CD14-positive monocyte (primary cell): ENCODE results near the gene SLC6A15. TPM values are rescaled to one million over a fixed set of nuclear protein-coding genes. Genes with fewer than 3 reads are reported as not detected.

Experiments used
- DNase-seq, 3 donors: peaks; one replicate each; pipeline ENCODE4 v3.0.0-alpha.2; 2011 to 2022
- H2AFZ ChIP-seq: 2 replicates; pipeline ENCODE4 v1.6.0; 2012; ENCODE audit warnings: mild to moderate bottlenecking, low read depth, low read length, inconsistent platforms; ENCODE audit not compliant: insufficient read depth, poor library complexity, severe bottlenecking
- H3K27ac ChIP-seq, 2 donors: 1 replicate in 1 of 2; 2 replicates in 1 of 2; pipeline ENCODE4 v1.5.1; 2012 to 2013; ENCODE audit warnings: low read length in 2 of 2, control low read depth in 1 of 2, inconsistent platforms in 1 of 2, low read depth in 1 of 2, mild to moderate bottlenecking in 1 of 2
- H3K27me3 ChIP-seq, 2 donors: one replicate each; pipeline versions ENCODE4 v1.6.0 to v1.6.1; 2011 to 2013; ENCODE audit warnings: low read length in 2 of 2; ENCODE audit not compliant: control insufficient read depth in 2 of 2, insufficient read depth in 2 of 2
- H3K36me3 ChIP-seq, 2 donors: replicated peaks in 1 of 2; 1 replicate in 1 of 2; 2 replicates in 1 of 2; pipeline versions ENCODE4 v1.5.1 to v1.6.1; 2012 to 2013; ENCODE audit warnings: low read length in 2 of 2, control low read depth in 1 of 2, inconsistent platforms in 1 of 2, mild to moderate bottlenecking in 1 of 2; ENCODE audit not compliant: insufficient read depth in 2 of 2, control insufficient read depth in 1 of 2
- H3K4me1 ChIP-seq, 2 donors: 1 replicate in 1 of 2; 2 replicates in 1 of 2; pipeline versions ENCODE4 v1.5.1 to v1.6.1; 2012 to 2013; ENCODE audit warnings: low read length in 2 of 2, control low read depth in 1 of 2, inconsistent platforms in 1 of 2, mild to moderate bottlenecking in 1 of 2, moderate library complexity in 1 of 2; ENCODE audit not compliant: insufficient read depth in 2 of 2, control insufficient read depth in 1 of 2
- H3K4me2 ChIP-seq: replicated peaks from 2 replicates; pipeline ENCODE3; 2012; ENCODE audit warnings: low read length, moderate library complexity, mild to moderate bottlenecking; ENCODE audit not compliant: poor library complexity, severe bottlenecking; ENCODE audit errors: extremely low read depth
- H3K4me3 ChIP-seq, 3 experiments: fragments of 200-600 bp in 1 of 3; sonication (generic) in 1 of 3; replicated peaks in 1 of 3; 1 replicate in 2 of 3; 2 replicates in 1 of 3; pipeline ENCODE4 v1.5.1; 2011 to 2013; ENCODE audit warnings: low read length in 3 of 3, mild to moderate bottlenecking in 3 of 3, control low read depth in 2 of 3, low read depth in 2 of 3, inconsistent platforms in 1 of 3, moderate library complexity in 1 of 3
- H3K79me2 ChIP-seq: 2 replicates; pipeline ENCODE4 v1.6.0; 2012; ENCODE audit warnings: mild to moderate bottlenecking, control low read depth, inconsistent platforms, low read length, moderate library complexity; ENCODE audit not compliant: insufficient read depth
- H3K9ac ChIP-seq: 2 replicates; pipeline ENCODE4 v1.6.0; 2017; ENCODE audit warnings: low read length, mild to moderate bottlenecking; ENCODE audit not compliant: insufficient read depth, poor library complexity, severe bottlenecking
- H3K9me3 ChIP-seq, 2 donors: replicated peaks in 1 of 2; 1 replicate in 1 of 2; 2 replicates in 1 of 2; pipeline versions ENCODE4 v1.5.1 to v1.6.1; 2012 to 2013; ENCODE audit warnings: low read length in 2 of 2, control low read depth in 1 of 2; ENCODE audit not compliant: control insufficient read depth in 1 of 2, insufficient read depth in 1 of 2
- H4K20me1 ChIP-seq: 2 replicates; pipeline ENCODE4 v1.6.0; 2012; ENCODE audit warnings: mild to moderate bottlenecking, low read length, control low read depth, moderate library complexity; ENCODE audit not compliant: insufficient read depth
- H3K27ac Mint-ChIP-seq, 7 donors: one replicate each; pipeline ENCODE4 v1.8.0; 2020; ENCODE audit warnings: mild to moderate bottlenecking in 7 of 7, mixed read lengths in 7 of 7, moderate library complexity in 6 of 7, inconsistent platforms in 2 of 7
- H3K27me3 Mint-ChIP-seq, 3 donors: one replicate each; pipeline ENCODE4 v1.8.0; 2021 to 2022; ENCODE audit warnings: low read depth in 3 of 3, mild to moderate bottlenecking in 3 of 3, mixed read lengths in 3 of 3, moderate library complexity in 3 of 3, inconsistent platforms in 1 of 3
- H3K36me3 Mint-ChIP-seq, 2 donors: one replicate each; pipeline ENCODE4 v1.8.0; 2020; ENCODE audit warnings: mixed read lengths in 2 of 2, inconsistent platforms in 1 of 2, mild to moderate bottlenecking in 1 of 2
- H3K4me1 Mint-ChIP-seq: one replicate; pipeline ENCODE4 v1.8.0; 2020; ENCODE audit warnings: mild to moderate bottlenecking, mixed read lengths
- H3K4me3 Mint-ChIP-seq, 2 donors: one replicate each; pipeline ENCODE4 v1.8.0; 2020; ENCODE audit warnings: mild to moderate bottlenecking in 2 of 2, mixed read lengths in 2 of 2, moderate library complexity in 1 of 2
- H3K9me3 Mint-ChIP-seq, 7 donors: one replicate each; pipeline ENCODE4 v1.8.0; 2020 to 2022; ENCODE audit warnings: mixed read lengths in 7 of 7, mild to moderate bottlenecking in 6 of 7, moderate library complexity in 6 of 7, inconsistent platforms in 2 of 7
- WGBS: methylation state at CpG from one replicate; pipeline ENCODE4 v1.1.5; 2013; ENCODE audit warnings: missing lambda C conversion rate; ENCODE audit not compliant: insufficient coverage; 5-methylcytosine and 5-hydroxymethylcytosine counted together
- intact Hi-C, 2 donors: fragments of 100-400 bp; cut with micrococcal nuclease; formaldehyde crosslinking; loops; one replicate each; pipeline versions ENCODE4 v1.15.0 to v1.15.1; 2023
- polyA plus RNA-seq, 3 donors: library from polyadenylated mRNA; depleted of rRNA in 1 of 3; unstranded in 2 of 3; stranded (reverse) in 1 of 3; fragments of 300-500 nt in 2 of 3; fragments of >200 nt in 1 of 3; fragmentation: Illumina TruSeq in 2 of 3; gene quantifications; 1 replicate in 2 of 3; 2 replicates in 1 of 3; pipeline ENCODE4 v1.2.3, GENCODE V29; 2012 to 2021
- TF ChIP-seq, protein P1 (sequence below): fragments of 200-600 bp; IDR thresholded peaks from one replicate; pipeline ENCODE4 v1.8.0; 2022; ENCODE audit warnings: antibody characterized with exemption, mild to moderate bottlenecking

SLC6A15 gene
- polyA plus RNA-seq, 3 donors: not detected

DNA sequence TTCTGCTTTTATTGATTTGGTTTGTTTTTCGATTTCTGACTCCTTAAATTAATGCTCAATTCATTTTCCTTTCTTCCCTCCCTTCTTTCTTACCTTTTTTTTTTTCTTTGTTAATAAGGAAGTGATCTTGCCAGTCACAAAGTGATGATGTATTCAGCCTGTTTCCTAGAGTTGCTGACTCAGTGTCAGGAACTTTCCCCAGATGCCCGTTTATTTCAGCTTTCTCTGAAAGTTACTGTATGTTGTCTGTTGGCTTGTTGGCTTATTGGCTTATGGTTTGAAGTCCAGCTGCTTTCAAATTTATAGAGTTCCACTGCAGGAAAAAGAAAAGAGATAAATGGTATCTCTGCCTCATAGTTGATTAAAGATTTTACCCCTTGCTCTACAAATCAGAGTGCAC is 12.4 kb upstream of the SLC6A15 start:
- Mint-ChIP-seq H3K4me1 (no peaks in the 10 kb centered on the region), H3K27me3 (peaks cover 0 to 2% (median 0%) of the 10 kb centered on the region in 3 donors), H3K4me3 (no peak overlapping the region), H3K9me3 (peaks cover 0 to 1% (median 0%) of the 10 kb centered on the region in 7 donors), H3K27ac (no peak overlapping the region), H3K36me3 (no peaks in the 10 kb centered on the region)
- no CpG with 5 or more reads among the region's 2 CpGs for WGBS
- TF ChIP-seq, protein P1, sequence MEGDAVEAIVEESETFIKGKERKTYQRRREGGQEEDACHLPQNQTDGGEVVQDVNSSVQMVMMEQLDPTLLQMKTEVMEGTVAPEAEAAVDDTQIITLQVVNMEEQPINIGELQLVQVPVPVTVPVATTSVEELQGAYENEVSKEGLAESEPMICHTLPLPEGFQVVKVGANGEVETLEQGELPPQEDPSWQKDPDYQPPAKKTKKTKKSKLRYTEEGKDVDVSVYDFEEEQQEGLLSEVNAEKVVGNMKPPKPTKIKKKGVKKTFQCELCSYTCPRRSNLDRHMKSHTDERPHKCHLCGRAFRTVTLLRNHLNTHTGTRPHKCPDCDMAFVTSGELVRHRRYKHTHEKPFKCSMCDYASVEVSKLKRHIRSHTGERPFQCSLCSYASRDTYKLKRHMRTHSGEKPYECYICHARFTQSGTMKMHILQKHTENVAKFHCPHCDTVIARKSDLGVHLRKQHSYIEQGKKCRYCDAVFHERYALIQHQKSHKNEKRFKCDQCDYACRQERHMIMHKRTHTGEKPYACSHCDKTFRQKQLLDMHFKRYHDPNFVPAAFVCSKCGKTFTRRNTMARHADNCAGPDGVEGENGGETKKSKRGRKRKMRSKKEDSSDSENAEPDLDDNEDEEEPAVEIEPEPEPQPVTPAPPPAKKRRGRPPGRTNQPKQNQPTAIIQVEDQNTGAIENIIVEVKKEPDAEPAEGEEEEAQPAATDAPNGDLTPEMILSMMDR: no peak
- H4K20me1 ChIP-seq: no peaks in the 10 kb centered on the region
- no peaks in the 10 kb centered on the region for H3K36me3 ChIP-seq
- H3K4me2 ChIP-seq: no peak overlapping the region
- H3K4me3 ChIP-seq: no peak overlapping the region
- H3K27me3 ChIP-seq: no peaks in the 10 kb centered on the region
- H3K79me2 ChIP-seq: no peaks in the 10 kb centered on the region
- H3K9me3 ChIP-seq: no peaks in the 10 kb centered on the region
- no peaks in the 10 kb centered on the region for H3K4me1 ChIP-seq
- intact Hi-C loops: no loop called here
- H3K27ac ChIP-seq: no peak overlapping the region
- H2AFZ ChIP-seq: no peak overlapping the region
- no peak overlapping the region for H3K9ac ChIP-seq
- DNase-seq: no peak

DNA sequence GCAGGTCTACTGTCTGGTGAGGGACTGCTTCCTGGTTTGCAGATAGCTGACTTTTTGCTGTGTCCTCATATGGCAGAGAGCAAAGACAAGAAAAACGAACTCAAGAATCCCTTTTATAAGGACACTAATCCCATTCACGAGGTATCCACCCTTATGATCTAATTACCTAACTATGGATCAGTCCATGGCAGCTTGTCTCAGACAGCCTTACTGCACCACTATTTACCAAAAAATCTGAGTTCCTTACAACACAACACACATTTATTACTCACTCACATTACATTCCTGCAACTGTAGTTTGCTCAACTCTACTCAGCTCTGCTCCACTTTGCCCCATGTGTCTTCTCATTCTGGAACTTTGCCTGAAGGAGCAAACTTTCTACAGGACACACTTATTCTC is 10.1 kb upstream of the SLC6A15 start:
- intact Hi-C loops: no loop called here
- H3K4me3 Mint-ChIP-seq: no peak overlapping the region
- H3K4me1 ChIP-seq: no peaks in the 10 kb centered on the region
- H3K4me2 ChIP-seq: no peak overlapping the region
- TF ChIP-seq, protein P1: no peak
- peaks cover 0 to 2% (median 0%) of the 10 kb centered on the region in 3 donors for H3K27me3 Mint-ChIP-seq
- H3K79me2 ChIP-seq: no peaks in the 10 kb centered on the region
- H4K20me1 ChIP-seq: no peaks in the 10 kb centered on the region
- H3K27ac ChIP-seq: no peak overlapping the region
- no peaks in the 10 kb centered on the region for H3K9me3 ChIP-seq
- no peaks in the 10 kb centered on the region for H3K36me3 ChIP-seq
- no peak overlapping the region for H3K27ac Mint-ChIP-seq
- 63% methylated on average over 2 of the region's 2 CpGs for WGBS
- no peaks in the 10 kb centered on the region for H3K36me3 Mint-ChIP-seq
- no peak overlapping the region for H2AFZ ChIP-seq
- no peaks in the 10 kb centered on the region for H3K4me1 Mint-ChIP-seq
- H3K4me3 ChIP-seq: no peak overlapping the region
- no peak for DNase-seq
- H3K9ac ChIP-seq: no peak overlapping the region
- peaks cover 0 to 1% (median 0%) of the 10 kb centered on the region in 7 donors for H3K9me3 Mint-ChIP-seq
- H3K27me3 ChIP-seq: no peaks in the 10 kb centered on the region
